HG02642 (cell line): ENCODE data around the gene KIR2DL4.
"Not testable (repeated sequence)": the region's sequence is repeated elsewhere in the genome, so short reads cannot be mapped to it uniquely, and the experiment has no call there.

ENCODE experiments used
- ATAC-seq: cut with Tn5 transposase; IDR thresholded peaks from one replicate; pipeline ENCODE4 v1.9.1; 2021; ENCODE audit warnings: mild to moderate bottlenecking; ENCODE audit not compliant: unreplicated experiment, poor library complexity

KIR2DL4 gene

GRCh38 chr19:54859421-54859820 lies 56.0 kb downstream of the KIR2DL4 start:
- not testable (repeated sequence) for ATAC-seq

DNA sequence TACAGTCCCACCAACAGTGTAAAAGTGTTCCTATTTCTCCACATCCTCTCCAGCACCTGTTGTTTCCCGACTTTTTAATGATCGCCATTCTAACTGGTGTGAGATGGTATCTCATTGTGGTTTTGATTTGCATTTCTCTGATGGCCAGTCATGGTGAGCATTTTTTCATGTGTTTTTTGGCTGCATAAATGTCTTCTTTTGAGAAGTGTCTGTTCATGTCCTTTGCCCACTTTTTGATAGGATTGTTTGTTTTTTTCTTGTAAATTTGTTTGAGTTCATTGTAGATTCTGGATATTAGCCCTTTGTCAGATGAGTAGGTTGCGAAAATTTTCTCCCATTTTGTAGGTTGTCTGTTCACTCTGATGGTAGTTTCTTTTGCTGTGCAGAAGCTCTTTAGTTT lies 60.0 kb downstream of the KIR2DL4 start:
- not testable (repeated sequence) for ATAC-seq
